HepG2 (cell line): Measurements from ENCODE around the gene PRR29. TPM values are rescaled to one million over a fixed set of nuclear protein-coding genes. Genes with fewer than 3 reads are reported as not detected.
A peak's percentile ranks its signal among the peaks of the same experiment; 100 is the strongest.

Source experiments
- GLI4 ChIP-seq: sonication (generic); formaldehyde crosslinking; IDR thresholded peaks from 2 replicates; pipeline ENCODE4 v1.5.1; 2020; ENCODE audit warnings: missing genetic modification reagents, mild to moderate bottlenecking, moderate library complexity, borderline replicate concordance
- HMG20A ChIP-seq: IDR thresholded peaks from 2 replicates; pipeline ENCODE4 v1.6.1; 2016; ENCODE audit warnings: borderline replicate concordance
- ISX ChIP-seq: sonication (generic); formaldehyde crosslinking; conservative IDR thresholded peaks from 2 replicates; pipeline ENCODE4 v1.5.0; 2020; ENCODE audit warnings: missing genetic modification reagents
- KAT8 ChIP-seq: IDR thresholded peaks from 2 replicates; pipeline ENCODE4 v1.6.1; 2016; ENCODE audit warnings: missing genetic modification reagents, missing compliant biosample characterization
- NFKBIZ ChIP-seq: IDR thresholded peaks from 2 replicates; pipeline ENCODE4 v1.6.1; 2018; ENCODE audit warnings: missing genetic modification reagents, missing compliant biosample characterization
- SMAD9 ChIP-seq: sonication (generic); formaldehyde crosslinking; IDR thresholded peaks from 2 replicates; pipeline ENCODE4 v1.5.1; 2020; ENCODE audit warnings: mild to moderate bottlenecking, missing genetic modification reagents
- SMYD3 ChIP-seq: sonication (generic); formaldehyde crosslinking; IDR thresholded peaks from 2 replicates; pipeline ENCODE4 v1.8.1; 2023; ENCODE audit warnings: mild to moderate bottlenecking, missing genetic modification reagents
- ZNF235 ChIP-seq: sonication (generic); formaldehyde crosslinking; IDR thresholded peaks from 2 replicates; pipeline ENCODE4 v1.8.1; 2023; ENCODE audit warnings: mild to moderate bottlenecking, missing genetic modification reagents, borderline replicate concordance
- ZNF660 ChIP-seq: sonication (generic); formaldehyde crosslinking; IDR thresholded peaks from 2 replicates; pipeline ENCODE4 v1.5.1; 2020; ENCODE audit warnings: mild to moderate bottlenecking, low read depth, missing genetic modification reagents, borderline replicate concordance
- ZNF883 ChIP-seq: sonication (generic); formaldehyde crosslinking; IDR thresholded peaks from 2 replicates; pipeline ENCODE4 v1.5.1; 2020; ENCODE audit warnings: mild to moderate bottlenecking, missing genetic modification reagents; ENCODE audit errors: not compliant biosample characterization
- ZSCAN9 ChIP-seq: IDR thresholded peaks from 2 replicates; pipeline ENCODE4 v1.6.1; 2016; ENCODE audit warnings: borderline replicate concordance
- polyA plus RNA-seq, 8 experiments: library from polyadenylated mRNA; depleted of rRNA in 3 of 8; stranded (reverse) in 7 of 8; unstranded in 1 of 8; fragments of >200 nt; fragmentation: Illumina TruSeq in 4 of 8; extraction: Trizol in 4 of 8; gene quantifications; 2 replicates each; pipeline versions ENCODE4 v1.2.1 to v1.2.3, GENCODE V29; 2011 to 2016; ENCODE audit warnings: low read depth in 4 of 8, missing spikeins in 1 of 8, mixed read lengths in 1 of 8; ENCODE audit not compliant: insufficient read depth in 1 of 8
- total RNA-seq, 5 experiments: library from RNA; depleted of rRNA; stranded (reverse); fragments of >200 nt; fragmentation: Illumina TruSeq; extraction: Trizol; gene quantifications; 2 replicates each; pipeline ENCODE4 v1.2.3, GENCODE V29; 2016; ENCODE audit warnings: low read depth in 1 of 5
- TF ChIP-seq, protein P1 (sequence below), 2 experiments: sonication (generic) in 1 of 2; formaldehyde crosslinking in 1 of 2; IDR thresholded peaks; 2 replicates each; pipeline versions ENCODE4 v1.5.1 to v1.6.1; 2011 to 2020; ENCODE audit warnings: borderline replicate concordance in 1 of 2, low read depth in 1 of 2, low read length in 1 of 2, mild to moderate bottlenecking in 1 of 2, missing genetic modification reagents in 1 of 2, moderate library complexity in 1 of 2
- TF ChIP-seq, protein P2 (sequence below): sonication (generic); formaldehyde crosslinking; IDR thresholded peaks from 2 replicates; pipeline ENCODE4 v1.5.0; 2020; ENCODE audit warnings: mild to moderate bottlenecking, low read depth, missing genetic modification reagents, borderline replicate concordance
- TF ChIP-seq, protein P3 (sequence below): sonication (generic); formaldehyde crosslinking; IDR thresholded peaks from 2 replicates; pipeline ENCODE4 v1.4.0; 2020; ENCODE audit warnings: missing genetic modification reagents; ENCODE audit errors: not compliant biosample characterization
- TF ChIP-seq, protein P4 (sequence below): fragments of 450-650 bp; IDR thresholded peaks from 2 replicates; pipeline ENCODE4 v1.6.1; 2017
- TF ChIP-seq, protein P5 (sequence below): sonication (generic); formaldehyde crosslinking; IDR thresholded peaks from 2 replicates; pipeline ENCODE4 v1.4.0; 2020; ENCODE audit warnings: missing genetic modification reagents
- TF ChIP-seq, protein P6 (sequence below): sonication (generic); formaldehyde crosslinking; IDR thresholded peaks from 2 replicates; pipeline ENCODE4 v1.4.0; 2020; ENCODE audit warnings: missing genetic modification reagents
- TF ChIP-seq, protein P7 (sequence below): sonication (generic); formaldehyde crosslinking; IDR thresholded peaks from 2 replicates; pipeline ENCODE4 v1.4.0; 2020; ENCODE audit warnings: missing genetic modification reagents

The PRR29 gene
- total and polyA plus RNA-seq, 2 of the 13 experiments (the other 11 are each of a cell fraction or from before 2014, with no cell fraction given): 0.07 to 0.20 TPM

DNA sequence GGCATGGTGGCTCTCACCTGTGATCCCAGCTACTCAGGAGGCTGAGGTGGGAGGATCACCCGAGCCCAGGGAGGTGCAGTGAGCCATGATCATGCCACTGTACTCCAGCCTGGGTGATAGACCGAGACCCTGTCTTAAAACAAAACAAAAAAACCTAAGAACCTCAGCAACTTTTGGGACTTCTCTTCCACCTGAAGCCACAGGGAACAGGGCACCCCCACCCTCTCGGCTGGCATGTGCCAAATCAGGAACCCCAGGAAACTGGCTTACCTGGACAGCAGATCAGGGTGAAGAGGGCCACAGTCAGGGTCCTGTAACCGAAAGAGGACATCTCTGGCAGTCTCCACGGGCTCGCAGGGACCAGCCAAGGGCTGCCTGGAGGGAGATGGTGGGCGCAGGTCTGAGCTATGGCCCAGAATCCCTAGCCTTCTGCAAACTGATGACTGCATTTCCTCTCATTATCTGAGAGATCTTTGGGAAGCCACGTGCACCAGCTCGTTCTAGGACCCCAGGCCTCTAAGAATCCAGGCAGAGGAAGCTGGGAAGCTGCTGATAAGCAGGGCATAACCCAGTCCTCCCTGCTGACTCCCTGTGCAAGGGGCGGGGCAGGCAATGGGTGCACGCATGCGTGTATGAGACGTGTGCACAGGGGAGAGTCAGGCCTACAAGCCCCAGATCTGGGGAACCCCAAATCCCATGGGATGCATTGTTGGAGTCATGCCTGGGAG is 8.4 kb downstream of the PRR29 start (continued):
- TF ChIP-seq, protein P1, sequence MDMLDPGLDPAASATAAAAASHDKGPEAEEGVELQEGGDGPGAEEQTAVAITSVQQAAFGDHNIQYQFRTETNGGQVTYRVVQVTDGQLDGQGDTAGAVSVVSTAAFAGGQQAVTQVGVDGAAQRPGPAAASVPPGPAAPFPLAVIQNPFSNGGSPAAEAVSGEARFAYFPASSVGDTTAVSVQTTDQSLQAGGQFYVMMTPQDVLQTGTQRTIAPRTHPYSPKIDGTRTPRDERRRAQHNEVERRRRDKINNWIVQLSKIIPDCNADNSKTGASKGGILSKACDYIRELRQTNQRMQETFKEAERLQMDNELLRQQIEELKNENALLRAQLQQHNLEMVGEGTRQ (IDR thresholded peaks at IDR 0.05; ENCODE audit: low read depth, low read length): no peak
- TF ChIP-seq, protein P1 (CRISPR knock-in tag; IDR thresholded peaks at IDR 0.05; ENCODE audit: borderline replicate concordance): no peak
- TF ChIP-seq ZNF235 (CRISPR knock-in tag): no peak
- TF ChIP-seq, protein P2, sequence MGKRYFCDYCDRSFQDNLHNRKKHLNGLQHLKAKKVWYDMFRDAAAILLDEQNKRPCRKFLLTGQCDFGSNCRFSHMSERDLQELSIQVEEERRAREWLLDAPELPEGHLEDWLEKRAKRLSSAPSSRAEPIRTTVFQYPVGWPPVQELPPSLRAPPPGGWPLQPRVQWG (CRISPR knock-in tag): no peak
- no peak for TF ChIP-seq ISX (CRISPR knock-in tag)
- TF ChIP-seq ZNF883 (CRISPR knock-in tag): no peak
- TF ChIP-seq ZNF660 (CRISPR knock-in tag): no peak
- no peak for TF ChIP-seq GLI4 (CRISPR knock-in tag)
- TF ChIP-seq NFKBIZ: no peak
- TF ChIP-seq, protein P3, sequence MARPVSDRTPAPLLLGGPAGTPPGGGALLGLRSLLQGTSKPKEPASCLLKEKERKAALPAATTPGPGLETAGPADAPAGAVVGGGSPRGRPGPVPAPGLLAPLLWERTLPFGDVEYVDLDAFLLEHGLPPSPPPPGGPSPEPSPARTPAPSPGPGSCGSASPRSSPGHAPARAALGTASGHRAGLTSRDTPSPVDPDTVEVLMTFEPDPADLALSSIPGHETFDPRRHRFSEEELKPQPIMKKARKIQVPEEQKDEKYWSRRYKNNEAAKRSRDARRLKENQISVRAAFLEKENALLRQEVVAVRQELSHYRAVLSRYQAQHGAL (CRISPR knock-in tag): no peak
- TF ChIP-seq, protein P4, sequence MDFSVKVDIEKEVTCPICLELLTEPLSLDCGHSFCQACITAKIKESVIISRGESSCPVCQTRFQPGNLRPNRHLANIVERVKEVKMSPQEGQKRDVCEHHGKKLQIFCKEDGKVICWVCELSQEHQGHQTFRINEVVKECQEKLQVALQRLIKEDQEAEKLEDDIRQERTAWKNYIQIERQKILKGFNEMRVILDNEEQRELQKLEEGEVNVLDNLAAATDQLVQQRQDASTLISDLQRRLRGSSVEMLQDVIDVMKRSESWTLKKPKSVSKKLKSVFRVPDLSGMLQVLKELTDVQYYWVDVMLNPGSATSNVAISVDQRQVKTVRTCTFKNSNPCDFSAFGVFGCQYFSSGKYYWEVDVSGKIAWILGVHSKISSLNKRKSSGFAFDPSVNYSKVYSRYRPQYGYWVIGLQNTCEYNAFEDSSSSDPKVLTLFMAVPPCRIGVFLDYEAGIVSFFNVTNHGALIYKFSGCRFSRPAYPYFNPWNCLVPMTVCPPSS: no peak
- no peak for TF ChIP-seq SMAD9 (CRISPR knock-in tag)
- TF ChIP-seq, protein P5, sequence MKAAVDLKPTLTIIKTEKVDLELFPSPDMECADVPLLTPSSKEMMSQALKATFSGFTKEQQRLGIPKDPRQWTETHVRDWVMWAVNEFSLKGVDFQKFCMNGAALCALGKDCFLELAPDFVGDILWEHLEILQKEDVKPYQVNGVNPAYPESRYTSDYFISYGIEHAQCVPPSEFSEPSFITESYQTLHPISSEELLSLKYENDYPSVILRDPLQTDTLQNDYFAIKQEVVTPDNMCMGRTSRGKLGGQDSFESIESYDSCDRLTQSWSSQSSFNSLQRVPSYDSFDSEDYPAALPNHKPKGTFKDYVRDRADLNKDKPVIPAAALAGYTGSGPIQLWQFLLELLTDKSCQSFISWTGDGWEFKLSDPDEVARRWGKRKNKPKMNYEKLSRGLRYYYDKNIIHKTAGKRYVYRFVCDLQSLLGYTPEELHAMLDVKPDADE (CRISPR knock-in tag): no peak
- no peak for TF ChIP-seq ZSCAN9 (CRISPR knock-in tag)
- no peak for TF ChIP-seq HMG20A (CRISPR knock-in tag)
- TF ChIP-seq, protein P6, sequence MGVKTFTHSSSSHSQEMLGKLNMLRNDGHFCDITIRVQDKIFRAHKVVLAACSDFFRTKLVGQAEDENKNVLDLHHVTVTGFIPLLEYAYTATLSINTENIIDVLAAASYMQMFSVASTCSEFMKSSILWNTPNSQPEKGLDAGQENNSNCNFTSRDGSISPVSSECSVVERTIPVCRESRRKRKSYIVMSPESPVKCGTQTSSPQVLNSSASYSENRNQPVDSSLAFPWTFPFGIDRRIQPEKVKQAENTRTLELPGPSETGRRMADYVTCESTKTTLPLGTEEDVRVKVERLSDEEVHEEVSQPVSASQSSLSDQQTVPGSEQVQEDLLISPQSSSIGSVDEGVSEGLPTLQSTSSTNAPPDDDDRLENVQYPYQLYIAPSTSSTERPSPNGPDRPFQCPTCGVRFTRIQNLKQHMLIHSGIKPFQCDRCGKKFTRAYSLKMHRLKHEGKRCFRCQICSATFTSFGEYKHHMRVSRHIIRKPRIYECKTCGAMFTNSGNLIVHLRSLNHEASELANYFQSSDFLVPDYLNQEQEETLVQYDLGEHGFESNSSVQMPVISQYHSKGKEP (CRISPR knock-in tag): no peak
- TF ChIP-seq, protein P7, sequence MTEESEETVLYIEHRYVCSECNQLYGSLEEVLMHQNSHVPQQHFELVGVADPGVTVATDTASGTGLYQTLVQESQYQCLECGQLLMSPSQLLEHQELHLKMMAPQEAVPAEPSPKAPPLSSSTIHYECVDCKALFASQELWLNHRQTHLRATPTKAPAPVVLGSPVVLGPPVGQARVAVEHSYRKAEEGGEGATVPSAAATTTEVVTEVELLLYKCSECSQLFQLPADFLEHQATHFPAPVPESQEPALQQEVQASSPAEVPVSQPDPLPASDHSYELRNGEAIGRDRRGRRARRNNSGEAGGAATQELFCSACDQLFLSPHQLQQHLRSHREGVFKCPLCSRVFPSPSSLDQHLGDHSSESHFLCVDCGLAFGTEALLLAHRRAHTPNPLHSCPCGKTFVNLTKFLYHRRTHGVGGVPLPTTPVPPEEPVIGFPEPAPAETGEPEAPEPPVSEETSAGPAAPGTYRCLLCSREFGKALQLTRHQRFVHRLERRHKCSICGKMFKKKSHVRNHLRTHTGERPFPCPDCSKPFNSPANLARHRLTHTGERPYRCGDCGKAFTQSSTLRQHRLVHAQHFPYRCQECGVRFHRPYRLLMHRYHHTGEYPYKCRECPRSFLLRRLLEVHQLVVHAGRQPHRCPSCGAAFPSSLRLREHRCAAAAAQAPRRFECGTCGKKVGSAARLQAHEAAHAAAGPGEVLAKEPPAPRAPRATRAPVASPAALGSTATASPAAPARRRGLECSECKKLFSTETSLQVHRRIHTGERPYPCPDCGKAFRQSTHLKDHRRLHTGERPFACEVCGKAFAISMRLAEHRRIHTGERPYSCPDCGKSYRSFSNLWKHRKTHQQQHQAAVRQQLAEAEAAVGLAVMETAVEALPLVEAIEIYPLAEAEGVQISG: peak; percentile 20; the same call in 1 of the 2 replicates
- peak; percentile 17 for TF ChIP-seq KAT8 (CRISPR knock-in tag)
- TF ChIP-seq SMYD3 (CRISPR knock-in tag): no peak
